Panc1 (cell line): Measurements from ENCODE around the gene FARP1. TPM values are rescaled to one million over a fixed set of nuclear protein-coding genes. Genes with fewer than 3 reads are reported as not detected.

Experiments
- ATAC-seq: fragments of 200-7000 bp; cut with Tn5 transposase; 2 replicates; pipeline ENCODE4 v1.9.1; 2020; ENCODE audit warnings: mild to moderate bottlenecking, moderate library complexity
- BruUV-seq: library from RNA; stranded (reverse); fragments of 400-500 nt; replicated peaks from 2 replicates; lab custom pipeline; 2021; lab: Mats Ljungman, UMichigan
- CTCF ChIA-PET: fragments of 300-600 bp; sonication (Branson Sonifier 250); formaldehyde crosslinking; loops from one replicate; lab custom pipeline; 2022; ENCODE audit warnings: antibody characterized with exemption; lab: Charles Lee
- POLR2A ChIA-PET: fragments of 300-600 bp; sonication (Branson Sonifier 250); formaldehyde crosslinking; loops from one replicate; lab custom pipeline; 2022; ENCODE audit warnings: antibody characterized with exemption; lab: Charles Lee
- DNase-seq: peaks from one replicate; pipeline ENCODE4 v3.0.0-alpha.2; 2010; ENCODE audit warnings: low read depth, low spot score
- H3K27ac ChIP-seq: 2 replicates; pipeline ENCODE4 v1.5.1; 2011; ENCODE audit warnings: mild to moderate bottlenecking, low read length, inconsistent platforms
- H3K27me3 ChIP-seq: fragments of 200-500 bp; sonication (Bioruptor generic); 2 replicates; pipeline ENCODE4 v1.6.0; 2014; ENCODE audit warnings: low read length, inconsistent platforms; ENCODE audit not compliant: control insufficient read depth, insufficient read depth
- H3K36me3 ChIP-seq: fragments of 200-500 bp; sonication (Bioruptor generic); 2 replicates; pipeline ENCODE4 v1.5.1; 2014; ENCODE audit warnings: inconsistent platforms, mild to moderate bottlenecking, low read length, moderate library complexity; ENCODE audit not compliant: control insufficient read depth, insufficient read depth
- H3K4me1 ChIP-seq: 2 replicates; pipeline ENCODE4 v1.5.1; 2011; ENCODE audit warnings: inconsistent platforms, mild to moderate bottlenecking, low read length, moderate library complexity; ENCODE audit not compliant: control insufficient read depth, insufficient read depth
- H3K4me3 ChIP-seq, 2 experiments: 2 replicates each; pipeline ENCODE4 v1.5.1; 2011 to 2012; ENCODE audit warnings: low read depth in 2 of 2, low read length in 2 of 2, mild to moderate bottlenecking in 2 of 2, inconsistent platforms in 1 of 2, moderate library complexity in 1 of 2
- H3K9me3 ChIP-seq: fragments of 200-500 bp; sonication (Bioruptor generic); 2 replicates; pipeline ENCODE4 v1.5.1; 2014; ENCODE audit warnings: low read depth, mild to moderate bottlenecking, inconsistent platforms, low read length, moderate library complexity; ENCODE audit not compliant: control insufficient read depth, insufficient read depth
- POLR2AphosphoS5 ChIP-seq: IDR thresholded peaks from 2 replicates; pipeline ENCODE4 v1.6.1; 2012; ENCODE audit warnings: mild to moderate bottlenecking, low read depth, low read length, moderate library complexity
- SIN3A ChIP-seq: IDR thresholded peaks from 2 replicates; pipeline ENCODE4 v1.6.1; 2012; ENCODE audit warnings: low read depth, mild to moderate bottlenecking, low read length, moderate library complexity, borderline replicate concordance; ENCODE audit not compliant: insufficient read depth
- TCF7L2 ChIP-seq: IDR thresholded peaks from 2 replicates; pipeline ENCODE4 v1.6.1; 2011; ENCODE audit warnings: mild to moderate bottlenecking, low read depth, low read length, inconsistent platforms
- in situ Hi-C: cut with HindIII; loops from 2 replicates; pipeline ENCODE4 v1.10.0; 2016; ENCODE audit warnings: low sequenced_read_pairs, low pct_unique_long_range_greater_than_20kb
- intact Hi-C: fragments of 100-400 bp; cut with micrococcal nuclease; formaldehyde crosslinking; loops from one replicate; pipeline ENCODE4 v1.10.0; 2022; ENCODE audit not compliant: unreplicated experiment
- total RNA-seq: library from RNA; stranded (reverse); gene quantifications from one replicate; pipeline ENCODE4 v1.2.1, GENCODE V29; 2021; ENCODE audit not compliant: unreplicated experiment
- TF ChIP-seq, protein P1 (sequence below): fragments of 450-650 bp; IDR thresholded peaks from 2 replicates; pipeline ENCODE4 v1.5.1; 2017; ENCODE audit warnings: mild to moderate bottlenecking
- TF ChIP-seq, protein P2 (sequence below), 2 experiments: IDR thresholded peaks; 2 replicates each; pipeline ENCODE4 v1.6.1; 2011 to 2012; ENCODE audit warnings: low read depth in 2 of 2, control low read depth in 1 of 2, low read length in 1 of 2, mild to moderate bottlenecking in 1 of 2, moderate library complexity in 1 of 2; ENCODE audit not compliant: insufficient read depth in 1 of 2

FARP1 gene
- total RNA-seq, 1 experiment from 2014 or later, result 61.9 TPM

DNA sequence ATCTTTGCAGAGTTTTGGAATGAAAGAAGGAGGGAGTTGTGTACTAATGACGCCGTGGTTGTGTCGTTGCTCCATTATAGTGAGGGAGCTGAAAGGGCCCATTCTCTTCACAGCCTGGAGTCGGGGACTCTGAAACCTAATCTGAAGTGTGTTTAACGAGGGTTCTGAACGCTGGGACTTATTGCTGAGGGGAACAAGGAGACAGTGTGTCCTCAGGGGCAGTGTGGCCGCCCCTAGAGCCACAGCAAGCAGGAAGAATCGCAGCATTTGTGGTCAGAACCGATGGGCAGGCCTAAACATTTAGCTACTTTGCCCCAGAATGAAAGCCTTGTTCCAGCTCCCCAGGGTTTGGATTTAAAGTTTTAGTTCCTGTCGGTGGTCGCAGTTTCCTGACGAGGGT, 190.6 kb downstream of the FARP1 start:
- no peaks in the 10 kb centered on the region for H3K36me3 ChIP-seq
- intact Hi-C loops, result no loop called here
- DNase-seq (no peak), ATAC-seq (no peak)
- in situ Hi-C loops, result no loop called here
- BruUV-seq, result no TSS peak
- no peaks in the 10 kb centered on the region for H3K4me1 ChIP-seq
- CTCF ChIA-PET, result interaction anchor here (0.6 kb wide), 1 partner anchor 807 kb away, joined by 3 read pairs; no protein-coding TSS in a partner anchor
- H3K4me3 ChIP-seq, result no peak overlapping the region
- POLR2A ChIA-PET, result no interaction called here
- TF ChIP-seq SIN3A, result no peak
- TF ChIP-seq POLR2AphosphoS5, result no peak
- TF ChIP-seq, protein P1, sequence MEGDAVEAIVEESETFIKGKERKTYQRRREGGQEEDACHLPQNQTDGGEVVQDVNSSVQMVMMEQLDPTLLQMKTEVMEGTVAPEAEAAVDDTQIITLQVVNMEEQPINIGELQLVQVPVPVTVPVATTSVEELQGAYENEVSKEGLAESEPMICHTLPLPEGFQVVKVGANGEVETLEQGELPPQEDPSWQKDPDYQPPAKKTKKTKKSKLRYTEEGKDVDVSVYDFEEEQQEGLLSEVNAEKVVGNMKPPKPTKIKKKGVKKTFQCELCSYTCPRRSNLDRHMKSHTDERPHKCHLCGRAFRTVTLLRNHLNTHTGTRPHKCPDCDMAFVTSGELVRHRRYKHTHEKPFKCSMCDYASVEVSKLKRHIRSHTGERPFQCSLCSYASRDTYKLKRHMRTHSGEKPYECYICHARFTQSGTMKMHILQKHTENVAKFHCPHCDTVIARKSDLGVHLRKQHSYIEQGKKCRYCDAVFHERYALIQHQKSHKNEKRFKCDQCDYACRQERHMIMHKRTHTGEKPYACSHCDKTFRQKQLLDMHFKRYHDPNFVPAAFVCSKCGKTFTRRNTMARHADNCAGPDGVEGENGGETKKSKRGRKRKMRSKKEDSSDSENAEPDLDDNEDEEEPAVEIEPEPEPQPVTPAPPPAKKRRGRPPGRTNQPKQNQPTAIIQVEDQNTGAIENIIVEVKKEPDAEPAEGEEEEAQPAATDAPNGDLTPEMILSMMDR, result no peak
- TF ChIP-seq, protein P2, sequence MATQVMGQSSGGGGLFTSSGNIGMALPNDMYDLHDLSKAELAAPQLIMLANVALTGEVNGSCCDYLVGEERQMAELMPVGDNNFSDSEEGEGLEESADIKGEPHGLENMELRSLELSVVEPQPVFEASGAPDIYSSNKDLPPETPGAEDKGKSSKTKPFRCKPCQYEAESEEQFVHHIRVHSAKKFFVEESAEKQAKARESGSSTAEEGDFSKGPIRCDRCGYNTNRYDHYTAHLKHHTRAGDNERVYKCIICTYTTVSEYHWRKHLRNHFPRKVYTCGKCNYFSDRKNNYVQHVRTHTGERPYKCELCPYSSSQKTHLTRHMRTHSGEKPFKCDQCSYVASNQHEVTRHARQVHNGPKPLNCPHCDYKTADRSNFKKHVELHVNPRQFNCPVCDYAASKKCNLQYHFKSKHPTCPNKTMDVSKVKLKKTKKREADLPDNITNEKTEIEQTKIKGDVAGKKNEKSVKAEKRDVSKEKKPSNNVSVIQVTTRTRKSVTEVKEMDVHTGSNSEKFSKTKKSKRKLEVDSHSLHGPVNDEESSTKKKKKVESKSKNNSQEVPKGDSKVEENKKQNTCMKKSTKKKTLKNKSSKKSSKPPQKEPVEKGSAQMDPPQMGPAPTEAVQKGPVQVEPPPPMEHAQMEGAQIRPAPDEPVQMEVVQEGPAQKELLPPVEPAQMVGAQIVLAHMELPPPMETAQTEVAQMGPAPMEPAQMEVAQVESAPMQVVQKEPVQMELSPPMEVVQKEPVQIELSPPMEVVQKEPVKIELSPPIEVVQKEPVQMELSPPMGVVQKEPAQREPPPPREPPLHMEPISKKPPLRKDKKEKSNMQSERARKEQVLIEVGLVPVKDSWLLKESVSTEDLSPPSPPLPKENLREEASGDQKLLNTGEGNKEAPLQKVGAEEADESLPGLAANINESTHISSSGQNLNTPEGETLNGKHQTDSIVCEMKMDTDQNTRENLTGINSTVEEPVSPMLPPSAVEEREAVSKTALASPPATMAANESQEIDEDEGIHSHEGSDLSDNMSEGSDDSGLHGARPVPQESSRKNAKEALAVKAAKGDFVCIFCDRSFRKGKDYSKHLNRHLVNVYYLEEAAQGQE (IDR thresholded peaks at IDR 0.05; ENCODE audit: insufficient read depth in 1 of 2, low read depth in 2 of 2, low read length in 1 of 2), result no peak
- TF ChIP-seq TCF7L2, result no peak
- no peak overlapping the region for H3K27ac ChIP-seq
- H3K9me3 ChIP-seq, result no peaks in the 10 kb centered on the region
- no peaks in the 10 kb centered on the region for H3K27me3 ChIP-seq

DNA sequence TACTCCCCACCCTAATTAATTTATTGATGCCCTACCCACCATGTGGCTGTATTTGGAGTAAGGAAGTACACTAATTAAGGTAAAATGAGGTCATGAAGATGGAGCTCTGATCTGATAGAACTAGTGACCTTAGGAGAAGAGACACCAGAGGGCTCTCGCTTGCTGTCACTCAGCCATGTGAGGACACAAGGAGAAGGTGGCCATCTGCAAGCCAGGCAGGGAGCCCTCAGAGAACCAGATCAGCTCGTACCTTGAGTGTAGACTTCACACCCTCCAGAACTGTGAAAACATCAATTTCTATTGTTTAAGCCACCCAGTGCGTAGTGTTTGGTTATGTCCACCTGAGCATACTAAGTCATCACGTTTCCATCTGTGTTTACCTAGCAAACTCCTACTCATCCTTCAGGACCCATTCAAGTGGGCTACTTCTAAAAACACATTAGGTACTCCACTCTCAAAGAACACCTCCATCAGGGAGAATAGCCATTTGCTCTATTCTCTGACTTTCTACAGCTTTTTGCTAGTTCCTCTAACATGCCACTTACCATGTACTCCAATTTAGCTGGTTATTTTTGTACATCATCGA, 191.8 kb downstream of the FARP1 start:
- BruUV-seq, result no TSS peak
- POLR2A ChIA-PET, result interaction anchor here (0.5 kb wide), 1 partner anchor 328 kb away, joined by 4 read pairs; no protein-coding TSS in a partner anchor
- H3K27ac ChIP-seq, result no peak overlapping the region
- in situ Hi-C loops (no loop called here), intact Hi-C loops (no loop called here)
- TF ChIP-seq, protein P2 (IDR thresholded peaks at IDR 0.05; ENCODE audit: insufficient read depth in 1 of 2, low read depth in 2 of 2, low read length in 1 of 2), result no peak
- no peak for TF ChIP-seq TCF7L2
- TF ChIP-seq SIN3A, result no peak
- TF ChIP-seq POLR2AphosphoS5, result no peak
- TF ChIP-seq, protein P1, result no peak
- no peaks in the 10 kb centered on the region for H3K9me3 ChIP-seq
- no peaks in the 10 kb centered on the region for H3K27me3 ChIP-seq
- H3K4me1 ChIP-seq, result no peaks in the 10 kb centered on the region
- H3K4me3 ChIP-seq, result no peak overlapping the region
- no peaks in the 10 kb centered on the region for H3K36me3 ChIP-seq
- CTCF ChIA-PET, result no interaction called here
- no peak for DNase-seq
- ATAC-seq, result no peak
